ENCODE measurements around the gene PREX1.

The PREX1 gene

GRCh38 chr20:48661575-48662455, 166.0 kb downstream of the PREX1 start:
- no peak for DNase-seq (ENCODE audit: low read depth in 2 of 2)

GRCh38 chr20:48660788-48661187, 167.0 kb downstream of the PREX1 start:
- no peak for DNase-seq (ENCODE audit: low read depth in 2 of 2)

- no peak for DNase-seq (ENCODE audit: low read depth in 2 of 2)
These were observed 167.9 kb downstream of the PREX1 start for GRCh38 chr20:48659858-48660257.

- DNase-seq (ENCODE audit: low read depth in 2 of 2) = no peak
These were observed 169.3 kb downstream of the PREX1 start for GRCh38 chr20:48658505-48658904.

GRCh38 chr20:48658198-48658476, 169.7 kb downstream of the PREX1 start:
- no peak for DNase-seq (ENCODE audit: low read depth in 2 of 2)

GRCh38 chr20:48657426-48658197, 170.2 kb downstream of the PREX1 start:
- DNase-seq (ENCODE audit: low read depth in 2 of 2) = peak; percentile 46 to 50

GRCh38 chr20:48656661-48657211, 171.1 kb downstream of the PREX1 start:
- DNase-seq (ENCODE audit: low read depth in 2 of 2) = no peak

- DNase-seq (ENCODE audit: low read depth in 2 of 2) = no peak
These were observed 171.7 kb downstream of the PREX1 start for GRCh38 chr20:48656137-48656536.

GRCh38 chr20:48653706-48654051, 174.1 kb downstream of the PREX1 start:
- DNase-seq (ENCODE audit: low read depth in 2 of 2) = no peak

GRCh38 chr20:48652961-48653705, 174.7 kb downstream of the PREX1 start:
- DNase-seq (ENCODE audit: low read depth in 2 of 2) = no peak

- DNase-seq (ENCODE audit: low read depth in 2 of 2) = no peak
These were observed 175.8 kb downstream of the PREX1 start for GRCh38 chr20:48651960-48652359.

- no peak for DNase-seq (ENCODE audit: low read depth in 2 of 2)
These were observed 176.5 kb downstream of the PREX1 start for GRCh38 chr20:48651271-48651670.

- no peak for DNase-seq (ENCODE audit: low read depth in 2 of 2)
These were observed 177.9 kb downstream of the PREX1 start for GRCh38 chr20:48649868-48650267.

- no peak for DNase-seq (ENCODE audit: low read depth in 2 of 2)
These were observed 178.6 kb downstream of the PREX1 start for GRCh38 chr20:48649104-48649626.

GRCh38 chr20:48648482-48649051, 179.2 kb downstream of the PREX1 start:
- DNase-seq (ENCODE audit: low read depth in 2 of 2) = no peak

- DNase-seq (ENCODE audit: low read depth in 2 of 2) = no peak
These were observed 179.9 kb downstream of the PREX1 start for GRCh38 chr20:48647858-48648257.

GRCh38 chr20:48645666-48646065, 182.1 kb downstream of the PREX1 start:
- DNase-seq (ENCODE audit: low read depth in 2 of 2) = no peak

- no peak for DNase-seq (ENCODE audit: low read depth in 2 of 2)
These were observed 183.4 kb downstream of the PREX1 start for GRCh38 chr20:48644286-48644828.

GRCh38 chr20:48642105-48642880, 185.5 kb downstream of the PREX1 start:
- no peak for DNase-seq (ENCODE audit: low read depth in 2 of 2)

- no peak for DNase-seq (ENCODE audit: low read depth in 2 of 2)
These were observed 186.9 kb downstream of the PREX1 start for GRCh38 chr20:48640871-48641270.

GRCh38 chr20:48639899-48640298, 187.9 kb downstream of the PREX1 start:
- DNase-seq (ENCODE audit: low read depth in 2 of 2) = no peak

Measured in stimulated activated CD8-positive, alpha-beta memory T cell treated with anti-CD3 and anti-CD28 coated beads, Interleukin-7, amount 100 ng/mL, for 4 hours (primary cell).